Osteocyte (in vitro differentiated cells): ENCODE measurements around the gene SNAI3. TPM values are rescaled to one million over a fixed set of nuclear protein-coding genes. Genes with fewer than 3 reads are reported as not detected.
A peak's percentile ranks its signal among the peaks of the same experiment; 100 is the strongest.

ENCODE experiments used
- DNase-seq: peaks from one replicate; pipeline ENCODE4 v3.0.0; 2021; ENCODE audit warnings: mixed read lengths; ENCODE audit not compliant: unreplicated experiment; ENCODE audit errors: extremely low spot score
- H3K27ac Mint-ChIP-seq: one replicate; pipeline ENCODE4 v1.8.0; 2021; ENCODE audit warnings: mild to moderate bottlenecking, mixed read lengths; ENCODE audit not compliant: unreplicated experiment
- H3K27me3 Mint-ChIP-seq: one replicate; pipeline ENCODE4 v1.8.0; 2021; ENCODE audit warnings: mixed read lengths; ENCODE audit not compliant: unreplicated experiment
- H3K36me3 Mint-ChIP-seq: one replicate; pipeline ENCODE4 v1.8.0; 2021; ENCODE audit warnings: mixed read lengths; ENCODE audit not compliant: unreplicated experiment
- H3K4me1 Mint-ChIP-seq: one replicate; pipeline ENCODE4 v1.8.0; 2021; ENCODE audit warnings: mixed read lengths; ENCODE audit not compliant: unreplicated experiment
- H3K4me3 Mint-ChIP-seq: one replicate; pipeline ENCODE4 v1.8.0; 2021; ENCODE audit warnings: mild to moderate bottlenecking, moderate library complexity, mixed read lengths; ENCODE audit not compliant: unreplicated experiment
- H3K9me3 Mint-ChIP-seq: one replicate; pipeline ENCODE4 v1.8.0; 2021; ENCODE audit warnings: mixed read lengths; ENCODE audit not compliant: unreplicated experiment
- total RNA-seq: library from RNA; stranded (reverse); gene quantifications from 2 replicates; pipeline ENCODE4 v1.2.1, GENCODE V29; 2021
- TF ChIP-seq, protein P1 (sequence below): fragments of 200-600 bp; sonication (generic); IDR thresholded peaks from 2 replicates; pipeline ENCODE4 v1.5.0; 2021; ENCODE audit warnings: antibody characterized with exemption, mild to moderate bottlenecking, moderate library complexity

SNAI3 gene
- total RNA-seq, 1 donor from 2014 or later, result not detected

GRCh38 chr16:88678224-88678979 lies 7.9 kb downstream of the SNAI3 start:
- DNase-seq, result no peak
- Mint-ChIP-seq H3K27me3 (peaks cover 2% of the 10 kb centered on the region), H3K4me3 (no peak overlapping the region)

DNA sequence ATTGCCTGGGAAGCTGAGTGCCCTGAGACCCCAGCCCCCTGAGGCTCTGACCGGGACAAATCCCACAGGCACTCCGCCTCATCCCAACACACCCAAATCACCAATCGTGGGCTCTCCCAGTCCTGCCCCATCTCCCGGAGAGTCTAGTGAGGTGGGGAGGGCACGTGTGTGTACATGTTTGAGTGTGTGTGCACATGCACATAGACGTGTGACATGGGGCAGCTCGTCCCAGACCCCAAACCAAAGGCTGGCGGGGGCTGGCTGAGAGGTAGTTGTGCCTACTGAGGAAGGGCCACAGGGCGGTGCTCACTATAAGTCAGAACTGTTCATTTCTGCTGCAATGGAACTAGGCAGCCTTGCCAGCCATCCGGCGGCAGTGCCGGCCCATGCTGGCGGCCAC lies 8.6 kb downstream of the SNAI3 start:
- no peak overlapping the region for H3K4me3 Mint-ChIP-seq
- no peaks in the 10 kb centered on the region for H3K4me1 Mint-ChIP-seq
- H3K9me3 Mint-ChIP-seq, result no peaks in the 10 kb centered on the region
- no peak overlapping the region for H3K27ac Mint-ChIP-seq
- H3K36me3 Mint-ChIP-seq, result no peaks in the 10 kb centered on the region
- peaks cover 2% of the 10 kb centered on the region for H3K27me3 Mint-ChIP-seq
- TF ChIP-seq, protein P1, sequence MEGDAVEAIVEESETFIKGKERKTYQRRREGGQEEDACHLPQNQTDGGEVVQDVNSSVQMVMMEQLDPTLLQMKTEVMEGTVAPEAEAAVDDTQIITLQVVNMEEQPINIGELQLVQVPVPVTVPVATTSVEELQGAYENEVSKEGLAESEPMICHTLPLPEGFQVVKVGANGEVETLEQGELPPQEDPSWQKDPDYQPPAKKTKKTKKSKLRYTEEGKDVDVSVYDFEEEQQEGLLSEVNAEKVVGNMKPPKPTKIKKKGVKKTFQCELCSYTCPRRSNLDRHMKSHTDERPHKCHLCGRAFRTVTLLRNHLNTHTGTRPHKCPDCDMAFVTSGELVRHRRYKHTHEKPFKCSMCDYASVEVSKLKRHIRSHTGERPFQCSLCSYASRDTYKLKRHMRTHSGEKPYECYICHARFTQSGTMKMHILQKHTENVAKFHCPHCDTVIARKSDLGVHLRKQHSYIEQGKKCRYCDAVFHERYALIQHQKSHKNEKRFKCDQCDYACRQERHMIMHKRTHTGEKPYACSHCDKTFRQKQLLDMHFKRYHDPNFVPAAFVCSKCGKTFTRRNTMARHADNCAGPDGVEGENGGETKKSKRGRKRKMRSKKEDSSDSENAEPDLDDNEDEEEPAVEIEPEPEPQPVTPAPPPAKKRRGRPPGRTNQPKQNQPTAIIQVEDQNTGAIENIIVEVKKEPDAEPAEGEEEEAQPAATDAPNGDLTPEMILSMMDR, result no peak
- DNase-seq, result no peak

More at GRCh38 chr16:88678224-88678979, 7.9 kb downstream of the SNAI3 start:
- H3K4me1 Mint-ChIP-seq, result no peaks in the 10 kb centered on the region
- TF ChIP-seq, protein P1, result no peak
- H3K36me3 Mint-ChIP-seq, result no peaks in the 10 kb centered on the region
- no peaks in the 10 kb centered on the region for H3K9me3 Mint-ChIP-seq
- no peak overlapping the region for H3K27ac Mint-ChIP-seq

DNA sequence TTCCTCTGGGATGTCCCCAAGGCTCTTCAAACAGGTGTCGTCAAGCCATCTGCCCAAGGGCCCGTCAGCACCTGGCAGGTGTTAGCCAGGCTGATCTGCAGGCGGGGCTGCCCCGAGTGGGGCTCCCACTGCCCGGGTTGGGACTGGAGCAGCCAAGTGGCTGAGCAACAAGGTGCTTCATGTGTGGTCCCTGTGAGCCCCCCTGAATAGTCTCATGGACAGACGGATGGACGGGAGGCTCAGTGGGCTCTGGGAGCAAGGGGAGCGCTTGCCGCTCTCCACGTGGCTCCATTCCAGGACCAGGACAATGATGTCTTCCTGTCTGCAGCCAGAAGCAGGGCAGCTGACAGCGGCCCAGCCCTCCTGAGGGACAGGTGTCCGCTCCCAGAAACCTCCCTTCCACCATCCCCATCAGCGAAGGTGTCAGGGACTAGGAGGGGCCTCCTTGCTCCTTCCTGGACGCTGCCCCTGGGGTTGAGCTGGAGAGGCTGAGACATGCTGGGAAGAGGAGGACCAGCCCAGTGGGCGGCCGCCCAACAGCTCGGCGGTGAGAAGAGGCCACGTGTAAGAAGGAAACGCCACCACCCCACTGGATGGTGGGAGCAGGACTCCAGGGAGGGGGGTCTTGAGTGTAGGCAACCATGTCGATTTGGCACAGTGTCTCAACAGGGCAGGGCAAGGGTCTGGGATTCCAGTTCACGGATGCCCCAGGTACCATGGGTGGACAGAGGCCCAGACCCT lies 9.6 kb downstream of the SNAI3 start:
- H3K4me3 Mint-ChIP-seq, result no peak overlapping the region
- H3K27ac Mint-ChIP-seq, result no peak overlapping the region
- H3K36me3 Mint-ChIP-seq, result no peaks in the 10 kb centered on the region
- no peaks in the 10 kb centered on the region for H3K9me3 Mint-ChIP-seq
- TF ChIP-seq, protein P1, result no peak
- no peak for DNase-seq
- no peaks in the 10 kb centered on the region for H3K27me3 Mint-ChIP-seq
- no peaks in the 10 kb centered on the region for H3K4me1 Mint-ChIP-seq

DNA sequence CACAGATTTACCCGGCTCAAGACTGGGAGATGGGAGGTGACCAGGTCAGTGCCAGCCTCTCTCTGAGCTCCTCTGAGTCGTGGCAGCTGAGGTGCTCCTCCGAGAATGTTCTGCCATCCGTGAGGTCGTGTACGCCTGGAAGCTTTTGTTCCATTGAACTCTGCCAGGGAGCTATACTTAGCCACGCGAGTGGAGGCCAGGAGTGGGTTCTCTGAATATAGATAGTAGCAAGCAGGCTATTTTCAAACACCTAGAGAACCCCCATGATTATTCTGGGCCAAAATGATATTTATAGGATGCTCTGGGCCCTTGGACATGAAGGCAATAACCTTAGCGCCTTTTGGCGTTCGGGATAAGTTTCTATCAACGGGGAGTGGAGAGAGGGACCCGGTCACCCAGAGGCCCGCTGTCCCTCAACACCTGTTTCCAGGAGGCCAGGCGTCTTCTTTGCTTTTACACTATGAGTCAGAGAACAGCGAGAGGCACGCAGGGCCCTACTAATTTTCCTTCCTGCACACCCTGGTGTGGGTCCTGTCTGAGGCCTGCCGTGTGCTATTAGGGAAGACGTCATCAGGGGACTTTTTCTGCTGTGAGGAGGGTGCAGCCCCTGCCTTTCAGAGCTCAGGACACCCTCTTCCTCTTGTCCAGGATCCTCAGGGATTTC lies 12.5 kb downstream of the SNAI3 start:
- no peak for DNase-seq
- TF ChIP-seq, protein P1, result no peak
- Mint-ChIP-seq H3K27ac (no peak overlapping the region), H3K27me3 (no peaks in the 10 kb centered on the region), H3K4me1 (no peaks in the 10 kb centered on the region), H3K4me3 (no peak overlapping the region), H3K9me3 (no peaks in the 10 kb centered on the region), H3K36me3 (no peaks in the 10 kb centered on the region)

DNA sequence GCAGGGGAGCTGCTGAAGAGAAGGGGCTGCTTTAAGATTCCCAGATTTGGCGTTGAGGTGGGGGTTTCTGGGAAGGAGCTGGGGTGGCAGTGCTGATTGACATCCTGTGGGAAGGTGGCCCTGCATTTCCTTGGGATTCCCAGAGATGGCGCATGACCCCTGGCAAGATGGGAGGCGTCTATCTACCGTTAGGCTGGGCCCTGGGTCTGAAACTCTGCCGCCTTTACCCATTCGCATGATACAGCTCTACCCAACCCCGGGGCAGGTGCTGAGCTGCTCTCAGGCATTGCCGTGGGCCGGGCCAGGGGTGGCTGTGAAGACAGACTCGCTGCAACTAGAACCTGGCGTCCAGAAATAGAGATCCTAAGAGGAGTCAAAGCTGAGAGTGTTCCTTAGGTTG lies 13.5 kb downstream of the SNAI3 start:
- no peaks in the 10 kb centered on the region for H3K36me3 Mint-ChIP-seq
- TF ChIP-seq, protein P1, result peak; percentile 20
- no peak overlapping the region for H3K4me3 Mint-ChIP-seq
- no peaks in the 10 kb centered on the region for H3K27me3 Mint-ChIP-seq
- H3K4me1 Mint-ChIP-seq, result peaks cover 1% of the 10 kb centered on the region
- DNase-seq, result no peak
- no peak overlapping the region for H3K27ac Mint-ChIP-seq
- no peaks in the 10 kb centered on the region for H3K9me3 Mint-ChIP-seq
